Osteoblast (primary cell): ENCODE data around the gene EIF4B. TPM values are rescaled to one million over a fixed set of nuclear protein-coding genes. Genes with fewer than 3 reads are reported as not detected.
A peak's percentile ranks its signal among the peaks of the same experiment; 100 is the strongest.

Experiments
- DNase-seq: peaks from one replicate; pipeline ENCODE4 v3.0.0; 2011; ENCODE audit warnings: low spot score, mixed read lengths; ENCODE audit not compliant: insufficient read length; ENCODE audit errors: missing footprints
- H2AFZ ChIP-seq: 2 replicates; pipeline ENCODE4 v1.6.0; 2011; ENCODE audit warnings: mild to moderate bottlenecking, low read length
- H3K27ac ChIP-seq: 2 replicates; pipeline ENCODE4 v1.5.1; 2011; ENCODE audit warnings: mild to moderate bottlenecking, low read depth, low read length, moderate library complexity
- H3K27me3 ChIP-seq: 2 replicates; pipeline ENCODE4 v1.6.0; 2012; ENCODE audit warnings: mild to moderate bottlenecking, control low read depth, inconsistent platforms, low read length, moderate library complexity; ENCODE audit not compliant: insufficient read depth
- H3K36me3 ChIP-seq: 2 replicates; pipeline ENCODE4 v1.5.1; 2011; ENCODE audit warnings: mild to moderate bottlenecking, low read length, control low read depth, moderate library complexity; ENCODE audit not compliant: insufficient read depth
- H3K4me1 ChIP-seq: 2 replicates; pipeline ENCODE4 v1.5.1; 2011; ENCODE audit warnings: mild to moderate bottlenecking, low read length, control low read depth, moderate library complexity; ENCODE audit not compliant: insufficient read depth
- H3K4me2 ChIP-seq: 2 replicates; pipeline ENCODE4 v1.6.0; 2011; ENCODE audit warnings: mild to moderate bottlenecking, low read length; ENCODE audit not compliant: insufficient read depth
- H3K4me3 ChIP-seq: fragments of 200-600 bp; sonication (generic); 3 replicates; pipeline ENCODE4 v1.5.1; 2012; ENCODE audit warnings: mild to moderate bottlenecking, low read length, inconsistent platforms; ENCODE audit not compliant: insufficient read depth
- H3K79me2 ChIP-seq: 2 replicates; pipeline ENCODE4 v1.6.0; 2012; ENCODE audit warnings: mild to moderate bottlenecking, low read length, control low read depth, inconsistent platforms; ENCODE audit not compliant: insufficient read depth
- H3K9me3 ChIP-seq: 2 replicates; pipeline ENCODE4 v1.5.1; 2011; ENCODE audit warnings: low read depth, low read length, control low read depth
- H4K20me1 ChIP-seq: 2 replicates; pipeline ENCODE4 v1.6.0; 2012; ENCODE audit warnings: mild to moderate bottlenecking, low read length, control low read depth; ENCODE audit not compliant: insufficient read depth
- total RNA-seq: library from RNA; depleted of rRNA; stranded (reverse); fragments of >200 nt; gene quantifications from 2 replicates; pipeline ENCODE4 v1.2.3, GENCODE V29; 2012
- TF ChIP-seq, protein P1 (sequence below): IDR thresholded peaks from 2 replicates; pipeline ENCODE4 v1.5.1; 2011; ENCODE audit warnings: mild to moderate bottlenecking, low read depth, low read length, moderate library complexity; ENCODE audit errors: extremely low read depth

EIF4B gene
- total RNA-seq, 1 donor, result 1,332 TPM

DNA sequence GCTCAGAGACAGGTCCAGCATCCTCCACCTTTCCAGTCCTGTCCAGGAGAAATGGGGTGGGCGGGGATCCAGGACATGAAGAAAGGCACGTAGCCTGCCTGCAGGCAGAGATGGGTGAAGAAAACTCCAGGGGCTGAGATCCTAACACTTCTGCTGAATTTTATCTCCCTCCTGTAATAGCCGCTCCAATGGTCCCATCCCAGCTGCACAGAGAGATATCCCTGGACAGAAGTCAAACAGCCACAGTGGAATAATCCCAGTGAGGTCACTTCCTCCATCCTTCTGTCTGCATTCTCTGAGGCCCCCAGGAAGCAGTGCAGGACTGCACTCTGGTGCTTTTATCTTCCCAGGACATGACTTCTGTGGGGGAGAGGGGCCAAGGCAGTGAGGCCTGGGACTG is 31.1 kb upstream of the EIF4B start:
- no peak for DNase-seq
- Histone ChIP-seq H2AFZ (peak overlapping the region; percentile 57), H3K27me3 (no peaks in the 10 kb centered on the region), H3K36me3 (no peaks in the 10 kb centered on the region), H3K4me2 (no peak overlapping the region), H3K4me3 (no peak overlapping the region), H3K27ac (no peak overlapping the region), H4K20me1 (no peaks in the 10 kb centered on the region), H3K79me2 (no peaks in the 10 kb centered on the region), H3K4me1 (peaks cover 11% of the 10 kb centered on the region), H3K9me3 (no peaks in the 10 kb centered on the region)
- TF ChIP-seq, protein P1, sequence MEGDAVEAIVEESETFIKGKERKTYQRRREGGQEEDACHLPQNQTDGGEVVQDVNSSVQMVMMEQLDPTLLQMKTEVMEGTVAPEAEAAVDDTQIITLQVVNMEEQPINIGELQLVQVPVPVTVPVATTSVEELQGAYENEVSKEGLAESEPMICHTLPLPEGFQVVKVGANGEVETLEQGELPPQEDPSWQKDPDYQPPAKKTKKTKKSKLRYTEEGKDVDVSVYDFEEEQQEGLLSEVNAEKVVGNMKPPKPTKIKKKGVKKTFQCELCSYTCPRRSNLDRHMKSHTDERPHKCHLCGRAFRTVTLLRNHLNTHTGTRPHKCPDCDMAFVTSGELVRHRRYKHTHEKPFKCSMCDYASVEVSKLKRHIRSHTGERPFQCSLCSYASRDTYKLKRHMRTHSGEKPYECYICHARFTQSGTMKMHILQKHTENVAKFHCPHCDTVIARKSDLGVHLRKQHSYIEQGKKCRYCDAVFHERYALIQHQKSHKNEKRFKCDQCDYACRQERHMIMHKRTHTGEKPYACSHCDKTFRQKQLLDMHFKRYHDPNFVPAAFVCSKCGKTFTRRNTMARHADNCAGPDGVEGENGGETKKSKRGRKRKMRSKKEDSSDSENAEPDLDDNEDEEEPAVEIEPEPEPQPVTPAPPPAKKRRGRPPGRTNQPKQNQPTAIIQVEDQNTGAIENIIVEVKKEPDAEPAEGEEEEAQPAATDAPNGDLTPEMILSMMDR, result no peak

DNA sequence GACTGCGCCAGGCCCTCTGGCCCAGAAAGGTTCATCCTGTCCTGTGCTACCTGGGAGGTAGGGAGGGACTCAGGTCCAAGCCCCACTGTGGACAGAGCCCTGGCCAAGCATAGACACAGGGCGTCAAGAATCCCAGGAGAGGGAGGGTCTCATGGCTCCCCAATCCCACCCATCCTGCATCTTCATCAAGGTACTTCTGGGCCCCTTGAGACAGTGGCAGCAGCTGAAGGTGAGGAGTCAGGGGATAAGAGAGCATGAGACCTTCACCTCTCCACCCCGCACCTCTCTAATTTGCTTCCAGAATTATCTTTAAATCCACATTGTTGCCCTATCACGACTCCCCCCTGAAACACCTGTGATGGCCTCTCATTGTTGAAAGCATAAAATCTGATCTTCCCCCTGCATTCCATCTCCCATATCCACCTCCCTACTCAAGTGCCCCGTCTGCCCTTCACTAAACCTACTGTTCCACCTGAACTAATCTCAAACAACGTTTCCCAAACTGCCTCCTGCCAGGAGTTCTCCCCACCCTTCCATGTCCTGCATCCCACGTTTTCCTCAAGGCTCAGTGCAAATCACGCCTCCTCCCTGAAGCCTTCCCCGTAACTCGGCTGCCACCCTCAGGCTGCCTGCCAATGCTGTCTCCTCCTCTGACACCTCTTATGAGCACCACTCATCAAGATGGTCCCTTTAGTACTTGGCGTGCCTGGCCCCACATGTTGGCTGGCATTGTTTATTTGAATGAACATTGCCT is 30.3 kb upstream of the EIF4B start:
- TF ChIP-seq, protein P1, result peak; percentile 27
- Histone ChIP-seq H3K4me2 (no peak overlapping the region), H3K4me1 (peaks cover 11% of the 10 kb centered on the region)

DNA sequence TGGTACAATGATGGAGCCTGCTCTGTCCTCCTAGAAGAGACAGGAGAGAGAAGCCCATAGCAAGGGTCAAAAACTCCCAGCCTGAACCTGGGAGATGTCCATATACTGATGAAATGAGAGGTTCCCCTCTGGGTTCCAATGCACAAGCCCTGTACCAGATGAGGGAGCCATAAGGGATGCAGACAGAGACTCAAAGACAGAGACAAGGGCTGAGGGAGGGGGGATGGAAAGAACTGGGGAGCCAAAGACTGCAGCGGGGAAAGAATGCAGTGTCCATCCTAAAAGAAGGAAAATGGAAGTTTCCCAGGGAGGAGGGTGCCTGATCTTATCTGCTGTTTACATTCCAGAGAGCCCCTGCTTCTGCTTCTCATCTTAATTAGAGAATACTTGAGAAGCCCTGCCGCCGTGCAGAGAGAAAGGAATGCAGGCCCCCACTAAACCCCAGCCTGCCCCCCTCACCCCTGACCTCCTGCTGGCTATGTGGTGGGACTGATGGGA is 29.6 kb upstream of the EIF4B start:
- no peak overlapping the region for H3K27ac ChIP-seq
- no peaks in the 10 kb centered on the region for H3K9me3 ChIP-seq
- TF ChIP-seq, protein P1, result no peak
- peak; percentile 66 for DNase-seq
- no peak overlapping the region for H2AFZ ChIP-seq
- H4K20me1 ChIP-seq, result no peaks in the 10 kb centered on the region
- no peaks in the 10 kb centered on the region for H3K79me2 ChIP-seq
- H3K4me3 ChIP-seq, result no peak overlapping the region
- no peaks in the 10 kb centered on the region for H3K36me3 ChIP-seq
- peaks cover 11% of the 10 kb centered on the region for H3K4me1 ChIP-seq
- H3K4me2 ChIP-seq, result no peak overlapping the region
- H3K27me3 ChIP-seq, result no peaks in the 10 kb centered on the region

More for the DNA sequence above, 30.3 kb upstream of the EIF4B start:
- no peaks in the 10 kb centered on the region for H3K27me3 ChIP-seq
- no peaks in the 10 kb centered on the region for H3K9me3 ChIP-seq
- no peaks in the 10 kb centered on the region for H3K79me2 ChIP-seq
- DNase-seq, result no peak
- H2AFZ ChIP-seq, result no peak overlapping the region
- no peaks in the 10 kb centered on the region for H4K20me1 ChIP-seq
- H3K4me3 ChIP-seq, result no peak overlapping the region
- no peak overlapping the region for H3K27ac ChIP-seq
- H3K36me3 ChIP-seq, result no peaks in the 10 kb centered on the region

DNA sequence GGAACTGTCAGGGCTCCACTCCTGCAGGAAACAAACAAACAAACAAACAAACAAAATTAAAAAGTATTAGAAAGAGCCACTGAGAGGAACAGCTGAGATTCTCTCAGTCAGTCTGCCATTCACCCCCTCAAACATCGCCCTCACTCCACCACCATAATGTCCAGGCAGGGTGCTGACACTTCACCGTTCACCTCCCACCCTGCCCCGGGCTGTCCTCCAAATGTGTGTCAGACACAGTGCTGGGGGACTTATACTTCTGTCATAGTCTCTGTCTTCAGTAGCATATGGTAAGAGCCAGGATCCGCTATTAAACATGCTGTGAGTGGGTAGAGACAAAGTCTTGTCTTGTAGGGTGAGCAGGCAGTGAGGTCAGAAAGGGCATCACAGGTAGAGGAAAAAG is 29.1 kb upstream of the EIF4B start:
- Histone ChIP-seq H3K4me2 (no peak overlapping the region), H4K20me1 (no peaks in the 10 kb centered on the region), H3K79me2 (no peaks in the 10 kb centered on the region), H3K4me1 (peaks cover 5% of the 10 kb centered on the region), H3K4me3 (no peak overlapping the region), H3K27me3 (no peaks in the 10 kb centered on the region), H3K27ac (no peak overlapping the region), H2AFZ (no peak overlapping the region), H3K36me3 (no peaks in the 10 kb centered on the region), H3K9me3 (no peaks in the 10 kb centered on the region)
- DNase-seq, result no peak
- TF ChIP-seq, protein P1, result no peak
